Liver (tissue), 9 donors: ENCODE results near the gene DHDDS. TPM values are rescaled to one million over a fixed set of nuclear protein-coding genes. Genes with fewer than 3 reads are reported as not detected.
"Not testable (repeated sequence)": the region's sequence is repeated elsewhere in the genome, so short reads cannot be mapped to it uniquely, and the experiment has no call there.

ENCODE experiments used
- DNase-seq: peaks from one replicate; pipeline ENCODE4 v3.0.0-alpha.2; 2017; ENCODE audit warnings: low spot score
- H3K27ac ChIP-seq, 2 donors: one replicate each; pipeline ENCODE4 v1.7.0; 2013; ENCODE audit warnings: inconsistent platforms in 2 of 2, low read length in 2 of 2, control low read depth in 1 of 2, low read depth in 1 of 2, mild to moderate bottlenecking in 1 of 2
- H3K27me3 ChIP-seq, 4 donors: one replicate each; pipeline versions ENCODE4 v1.6.1 to v1.7.0; 2013; ENCODE audit warnings: low read length in 3 of 4, inconsistent platforms in 1 of 4, mild to moderate bottlenecking in 1 of 4, moderate library complexity in 1 of 4; ENCODE audit not compliant: control insufficient read depth in 4 of 4, insufficient read depth in 4 of 4
- H3K36me3 ChIP-seq, 4 donors: one replicate each; pipeline versions ENCODE4 v1.6.1 to v1.7.0; 2013; ENCODE audit warnings: low read length in 3 of 4, mild to moderate bottlenecking in 3 of 4, low read depth in 1 of 4, moderate library complexity in 1 of 4; ENCODE audit not compliant: control insufficient read depth in 4 of 4, insufficient read depth in 3 of 4
- H3K4me1 ChIP-seq, 4 donors: one replicate each; pipeline versions ENCODE4 v1.6.1 to v1.7.0; 2013; ENCODE audit warnings: low read length in 3 of 4, mild to moderate bottlenecking in 3 of 4, moderate library complexity in 1 of 4; ENCODE audit not compliant: control insufficient read depth in 4 of 4, insufficient read depth in 4 of 4
- H3K4me3 ChIP-seq, 3 donors: one replicate each; pipeline versions ENCODE4 v1.6.1 to v1.7.0; 2013; ENCODE audit warnings: low read length in 3 of 3, control low read depth in 1 of 3, low read depth in 1 of 3, mild to moderate bottlenecking in 1 of 3
- H3K9ac ChIP-seq, 2 donors: one replicate each; pipeline ENCODE4 v1.7.0; 2013; ENCODE audit warnings: low read length in 2 of 2, mild to moderate bottlenecking in 2 of 2, moderate library complexity in 2 of 2, control low read depth in 1 of 2, low read depth in 1 of 2
- H3K9me3 ChIP-seq, 4 donors: one replicate each; pipeline versions ENCODE4 v1.6.1 to v1.7.0; 2013; ENCODE audit warnings: low read length in 3 of 4; ENCODE audit not compliant: control insufficient read depth in 4 of 4
- FOXA1 ChIP-seq: IDR thresholded peaks from 2 replicates; pipeline ENCODE4 v1.6.1; 2016; ENCODE audit warnings: antibody characterized with exemption
- FOXA2 ChIP-seq: IDR thresholded peaks from 2 replicates; pipeline ENCODE4 v1.6.1; 2016; ENCODE audit warnings: antibody characterized with exemption
- HNF4A ChIP-seq, 2 donors: conservative IDR thresholded peaks; 2 replicates each; pipeline ENCODE4 v1.6.1; 2016; ENCODE audit warnings: antibody characterized with exemption in 2 of 2, mild to moderate bottlenecking in 2 of 2
- MAX ChIP-seq: IDR thresholded peaks from 2 replicates; pipeline ENCODE4 v1.6.1; 2016; ENCODE audit warnings: antibody characterized with exemption
- YY1 ChIP-seq: IDR thresholded peaks from 2 replicates; pipeline ENCODE4 v1.6.1; 2016; ENCODE audit warnings: antibody characterized with exemption, mild to moderate bottlenecking
- WGBS: extraction: QIAGEN DNeasy Blood & Tissue Kit; methylation state at CpG from one replicate; pipeline ENCODE4 v1.1.7; 2013; 5-methylcytosine and 5-hydroxymethylcytosine counted together
- polyA plus RNA-seq, 2 donors: library from polyadenylated mRNA; stranded (reverse) in 1 of 2; unstranded in 1 of 2; fragments of 200-250 nt in 1 of 2; fragments of >200 nt in 1 of 2; fragmentation: Nextera tagmentation in 1 of 2; extraction: Ambion mirVana in 1 of 2; gene quantifications; one replicate each; pipeline versions ENCODE4 v1.2.1 to v1.2.3, GENCODE V29; 2013 to 2015
- total RNA-seq, 2 donors: library from RNA; depleted of rRNA; stranded (reverse); fragments of >200 nt; gene quantifications; one replicate each; pipeline ENCODE4 v1.2.3, GENCODE V29; 2014
- TF ChIP-seq, protein P1 (sequence below): IDR thresholded peaks from 2 replicates; pipeline ENCODE4 v1.6.1; 2016; ENCODE audit warnings: antibody characterized with exemption, mild to moderate bottlenecking
- donor health status: healthy.
- donor health status: healthy.
- donor health status: healthy.
- donor health status: healthy.
- donor health status: healthy.

The DHDDS gene
- total and polyA plus RNA-seq, 4 donors = 10.6 to 21.7 (median 16.6) TPM

GRCh38 chr1:26498894-26499293 lies 66.8 kb downstream of the DHDDS start (continued):
- TF ChIP-seq, protein P1, sequence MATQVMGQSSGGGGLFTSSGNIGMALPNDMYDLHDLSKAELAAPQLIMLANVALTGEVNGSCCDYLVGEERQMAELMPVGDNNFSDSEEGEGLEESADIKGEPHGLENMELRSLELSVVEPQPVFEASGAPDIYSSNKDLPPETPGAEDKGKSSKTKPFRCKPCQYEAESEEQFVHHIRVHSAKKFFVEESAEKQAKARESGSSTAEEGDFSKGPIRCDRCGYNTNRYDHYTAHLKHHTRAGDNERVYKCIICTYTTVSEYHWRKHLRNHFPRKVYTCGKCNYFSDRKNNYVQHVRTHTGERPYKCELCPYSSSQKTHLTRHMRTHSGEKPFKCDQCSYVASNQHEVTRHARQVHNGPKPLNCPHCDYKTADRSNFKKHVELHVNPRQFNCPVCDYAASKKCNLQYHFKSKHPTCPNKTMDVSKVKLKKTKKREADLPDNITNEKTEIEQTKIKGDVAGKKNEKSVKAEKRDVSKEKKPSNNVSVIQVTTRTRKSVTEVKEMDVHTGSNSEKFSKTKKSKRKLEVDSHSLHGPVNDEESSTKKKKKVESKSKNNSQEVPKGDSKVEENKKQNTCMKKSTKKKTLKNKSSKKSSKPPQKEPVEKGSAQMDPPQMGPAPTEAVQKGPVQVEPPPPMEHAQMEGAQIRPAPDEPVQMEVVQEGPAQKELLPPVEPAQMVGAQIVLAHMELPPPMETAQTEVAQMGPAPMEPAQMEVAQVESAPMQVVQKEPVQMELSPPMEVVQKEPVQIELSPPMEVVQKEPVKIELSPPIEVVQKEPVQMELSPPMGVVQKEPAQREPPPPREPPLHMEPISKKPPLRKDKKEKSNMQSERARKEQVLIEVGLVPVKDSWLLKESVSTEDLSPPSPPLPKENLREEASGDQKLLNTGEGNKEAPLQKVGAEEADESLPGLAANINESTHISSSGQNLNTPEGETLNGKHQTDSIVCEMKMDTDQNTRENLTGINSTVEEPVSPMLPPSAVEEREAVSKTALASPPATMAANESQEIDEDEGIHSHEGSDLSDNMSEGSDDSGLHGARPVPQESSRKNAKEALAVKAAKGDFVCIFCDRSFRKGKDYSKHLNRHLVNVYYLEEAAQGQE = no peak
- TF ChIP-seq FOXA1 (no peak), HNF4A (conservative IDR thresholded peaks at IDR 0.05) (no peak), FOXA2 (no peak)

DNA sequence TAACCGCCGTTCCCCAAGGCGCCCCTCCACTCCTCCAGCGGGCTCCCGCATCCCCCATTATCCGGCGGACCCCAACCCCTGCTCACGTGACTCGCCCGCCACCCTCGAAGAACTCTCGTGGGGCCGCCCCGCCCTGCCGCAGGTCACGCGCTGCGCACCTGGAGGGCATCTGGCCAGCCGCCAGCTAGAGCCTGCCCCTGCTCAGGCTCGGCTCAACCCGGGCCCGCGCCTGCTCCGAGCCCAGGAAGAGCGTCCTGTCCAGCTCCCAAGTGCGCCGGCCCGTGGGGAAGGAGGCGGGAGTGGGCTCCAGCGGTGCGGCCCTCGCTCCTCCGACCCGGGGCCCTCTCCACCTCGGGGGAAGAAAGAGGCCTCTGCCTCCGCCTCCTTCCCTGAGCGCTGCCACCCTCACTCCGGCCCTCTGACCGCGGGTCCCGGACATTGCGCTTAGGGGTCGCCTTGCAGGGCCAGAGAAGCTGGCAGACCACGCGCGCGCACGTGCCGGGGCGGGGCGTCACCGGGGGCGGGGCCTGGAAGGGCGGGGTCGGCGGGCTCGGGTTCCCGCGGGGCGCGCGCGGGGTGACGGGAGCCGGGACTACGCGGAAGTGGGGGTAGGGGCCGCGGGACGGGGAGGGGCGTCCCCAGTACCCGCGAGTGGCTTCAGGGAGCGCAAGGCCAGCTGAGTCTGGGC lies 68.5 kb downstream of the DHDDS start:
- Histone ChIP-seq H3K4me3 (peak overlapping the region; percentile 67 to 85 (median 85)), H3K27ac (peak overlapping the region; percentile 73 to 90), H3K9ac (peak overlapping the region; percentile 48 to 66), H3K9me3 (no peaks in the 10 kb centered on the region), H3K36me3 (no peaks in the 10 kb centered on the region), H3K4me1 (peaks cover 2 to 17% (median 8%) of the 10 kb centered on the region in 4 donors), H3K27me3 (no peaks in the 10 kb centered on the region)
- TF ChIP-seq, protein P1 = peak; percentile 11
- TF ChIP-seq MAX = peak; percentile 17
- no peak for TF ChIP-seq YY1
- WGBS = under 1% methylated on average over 74 of the region's 74 CpGs
- DNase-seq = peak; percentile 97

- H3K9ac ChIP-seq, H3K4me3 ChIP-seq, H3K27ac ChIP-seq, H3K9me3 ChIP-seq, H3K27me3 ChIP-seq, H3K4me1 ChIP-seq, H3K36me3 ChIP-seq, DNase-seq: not testable (repeated sequence)
- WGBS = 87% methylated on average over 2 of the region's 2 CpGs
These were observed 78.6 kb downstream of the DHDDS start for GRCh38 chr1:26510711-26511110.

DNA sequence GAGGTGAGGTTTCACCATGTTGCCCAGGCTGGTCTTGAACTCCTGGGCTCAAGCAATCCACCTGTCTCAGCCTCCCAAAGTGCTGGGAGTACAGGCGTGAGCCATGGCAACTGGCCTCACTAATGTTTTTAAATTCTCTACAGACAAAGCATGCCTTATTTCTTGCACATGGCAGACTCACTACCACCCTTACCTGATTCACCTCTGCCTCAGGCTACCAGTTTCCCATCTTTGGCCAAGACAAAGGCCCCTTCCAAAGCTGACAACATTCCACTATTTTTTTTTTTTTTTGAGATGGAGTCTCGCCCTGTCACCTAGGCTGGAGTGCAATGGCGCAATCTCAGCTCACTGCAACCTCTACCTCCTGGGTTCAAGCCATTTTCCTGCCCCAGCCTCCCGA lies 83.7 kb downstream of the DHDDS start:
- H3K9ac ChIP-seq, H3K4me3 ChIP-seq, H3K4me1 ChIP-seq, H3K9me3 ChIP-seq, H3K27ac ChIP-seq, DNase-seq, H3K27me3 ChIP-seq, H3K36me3 ChIP-seq: not testable (repeated sequence)
- WGBS = 86% methylated on average over 4 of the region's 4 CpGs
